ENCODE measurements around the gene ZRANB1.

The ZRANB1 gene

DNA sequence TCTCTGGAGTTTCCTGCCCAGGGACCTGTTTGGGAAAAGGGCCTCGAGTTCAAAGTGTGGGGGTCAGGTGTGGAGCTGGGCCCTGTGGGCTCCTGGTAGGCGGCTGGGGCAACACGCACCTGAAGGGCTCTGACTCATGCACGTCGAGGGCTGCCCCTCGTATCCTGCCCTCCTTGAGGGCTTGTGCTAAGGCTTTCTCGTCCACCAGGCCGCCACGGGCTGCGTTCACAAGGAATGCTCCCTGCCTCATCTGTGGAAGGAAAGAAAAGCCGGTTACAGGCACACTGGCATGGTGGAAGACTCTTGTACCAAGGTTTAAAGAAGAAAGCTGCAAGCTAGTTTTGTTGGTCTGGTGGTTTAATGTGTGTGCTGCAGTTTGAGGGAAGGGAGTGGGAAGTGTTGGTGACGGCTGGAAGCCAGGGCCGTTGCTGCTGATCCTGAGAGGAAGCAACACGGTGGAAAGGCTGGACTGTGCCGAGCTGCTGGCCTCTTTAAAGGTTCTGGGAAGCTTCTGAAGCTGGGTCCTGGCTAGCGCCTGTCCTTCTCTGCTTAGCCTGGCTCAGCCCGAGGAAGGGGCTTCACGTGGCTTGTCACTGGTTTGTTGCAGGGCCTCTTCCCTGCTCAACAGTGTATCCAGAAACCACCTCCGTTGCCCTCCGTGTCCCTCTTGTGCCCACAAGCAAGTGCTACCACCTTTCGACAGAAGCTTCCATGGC is 52.0 kb downstream of the ZRANB1 start:
- no peak for ATAC-seq
- TF ChIP-seq CSRNP3 (CRISPR knock-in tag; IDR thresholded peaks at IDR 0.05) (no peak), ISL1 (CRISPR knock-in tag; IDR thresholded peaks at IDR 0.05) (no peak), SNAI2 (CRISPR knock-in tag; IDR thresholded peaks at IDR 0.05) (no peak), PATZ1 (CRISPR knock-in tag; IDR thresholded peaks at IDR 0.05; ENCODE audit: borderline replicate concordance) (no peak), ZNF565 (CRISPR knock-in tag; conservative IDR thresholded peaks at IDR 0.05; ENCODE audit: low read depth) (no peak)
- TF ChIP-seq, protein P1, sequence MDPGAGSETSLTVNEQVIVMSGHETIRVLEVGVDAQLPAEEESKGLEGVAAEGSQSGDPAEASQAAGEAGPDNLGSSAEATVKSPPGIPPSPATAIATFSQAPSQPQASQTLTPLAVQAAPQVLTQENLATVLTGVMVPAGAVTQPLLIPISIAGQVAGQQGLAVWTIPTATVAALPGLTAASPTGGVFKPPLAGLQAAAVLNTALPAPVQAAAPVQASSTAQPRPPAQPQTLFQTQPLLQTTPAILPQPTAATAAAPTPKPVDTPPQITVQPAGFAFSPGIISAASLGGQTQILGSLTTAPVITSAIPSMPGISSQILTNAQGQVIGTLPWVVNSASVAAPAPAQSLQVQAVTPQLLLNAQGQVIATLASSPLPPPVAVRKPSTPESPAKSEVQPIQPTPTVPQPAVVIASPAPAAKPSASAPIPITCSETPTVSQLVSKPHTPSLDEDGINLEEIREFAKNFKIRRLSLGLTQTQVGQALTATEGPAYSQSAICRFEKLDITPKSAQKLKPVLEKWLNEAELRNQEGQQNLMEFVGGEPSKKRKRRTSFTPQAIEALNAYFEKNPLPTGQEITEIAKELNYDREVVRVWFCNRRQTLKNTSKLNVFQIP (CRISPR knock-in tag; IDR thresholded peaks at IDR 0.05; ENCODE audit: borderline replicate concordance, low read depth), result no peak

GRCh38 chr10:124994573-124995473 is 52.9 kb downstream of the ZRANB1 start:
- ATAC-seq, result no peak
- TF ChIP-seq OSR1 (CRISPR knock-in tag; IDR thresholded peaks at IDR 0.05) (no peak), ZNF70 (CRISPR knock-in tag; IDR thresholded peaks at IDR 0.05) (no peak), PATZ1 (CRISPR knock-in tag; IDR thresholded peaks at IDR 0.05; ENCODE audit: borderline replicate concordance) (no peak), TSHZ2 (CRISPR knock-in tag; IDR thresholded peaks at IDR 0.05) (no peak), SNAI2 (CRISPR knock-in tag; IDR thresholded peaks at IDR 0.05) (no peak), ZNF565 (CRISPR knock-in tag; conservative IDR thresholded peaks at IDR 0.05; ENCODE audit: low read depth) (no peak), CSRNP3 (CRISPR knock-in tag; IDR thresholded peaks at IDR 0.05) (no peak), CSDC2 (CRISPR knock-in tag; IDR thresholded peaks at IDR 0.05) (no peak), RARB (CRISPR knock-in tag; IDR thresholded peaks at IDR 0.05) (no peak), ZFP30 (CRISPR knock-in tag; IDR thresholded peaks at IDR 0.05) (no peak), TCF4 (CRISPR knock-in tag; IDR thresholded peaks at IDR 0.05; ENCODE audit: borderline replicate concordance) (no peak)

GRCh38 chr10:124995605-124996004 is 53.7 kb downstream of the ZRANB1 start:
- no peak for ATAC-seq
- TF ChIP-seq ZFP3 (CRISPR knock-in tag; IDR thresholded peaks at IDR 0.05) (no peak), CREB5 (CRISPR knock-in tag; IDR thresholded peaks at IDR 0.05; ENCODE audit: low read depth) (no peak), ARNTL (CRISPR knock-in tag; IDR thresholded peaks at IDR 0.05; ENCODE audit: borderline replicate concordance, low read depth) (no peak), ZNF565 (CRISPR knock-in tag; conservative IDR thresholded peaks at IDR 0.05; ENCODE audit: low read depth) (no peak)

Measured in SK-N-SH treated with all-trans-retinoic acid at 6 μM for 48 hours (cell line).